ENCODE measurements around the gene PRSS36.
"Not testable (repeated sequence)": the region's sequence is repeated elsewhere in the genome, so short reads cannot be mapped to it uniquely, and the experiment has no call there.

PRSS36 gene

DNA sequence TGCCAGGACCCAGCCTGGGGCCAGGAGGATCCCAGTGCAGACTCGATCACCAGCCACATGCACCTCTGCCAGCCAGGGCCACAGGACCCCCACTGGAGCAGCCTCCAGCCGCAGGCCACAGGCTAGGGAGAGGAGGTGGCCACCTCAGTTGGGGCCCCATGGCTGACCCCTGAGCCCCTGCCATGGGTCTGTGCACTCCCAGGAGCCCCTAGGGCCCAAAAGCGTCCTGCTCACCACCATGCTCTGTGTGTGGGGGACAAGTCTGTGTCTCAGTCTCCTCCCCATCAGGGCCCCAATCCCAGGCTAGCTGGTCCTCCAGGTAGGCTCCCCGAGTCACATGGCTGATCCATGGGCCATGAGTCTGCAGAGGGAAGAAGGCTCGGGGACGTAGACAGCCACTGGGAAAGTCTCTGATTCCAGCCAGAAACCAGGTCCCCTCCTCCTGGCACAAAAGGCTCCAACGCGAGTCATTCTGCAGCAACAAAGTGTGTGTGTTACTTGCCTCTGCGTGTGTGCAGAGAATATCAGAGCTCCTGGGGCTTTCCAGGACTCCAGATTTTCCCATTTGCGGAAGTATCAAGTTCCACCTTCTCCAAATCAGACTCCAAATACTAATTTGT lies 8.3 kb downstream of the PRSS36 start:
- no peak for FAIRE-seq

DNA sequence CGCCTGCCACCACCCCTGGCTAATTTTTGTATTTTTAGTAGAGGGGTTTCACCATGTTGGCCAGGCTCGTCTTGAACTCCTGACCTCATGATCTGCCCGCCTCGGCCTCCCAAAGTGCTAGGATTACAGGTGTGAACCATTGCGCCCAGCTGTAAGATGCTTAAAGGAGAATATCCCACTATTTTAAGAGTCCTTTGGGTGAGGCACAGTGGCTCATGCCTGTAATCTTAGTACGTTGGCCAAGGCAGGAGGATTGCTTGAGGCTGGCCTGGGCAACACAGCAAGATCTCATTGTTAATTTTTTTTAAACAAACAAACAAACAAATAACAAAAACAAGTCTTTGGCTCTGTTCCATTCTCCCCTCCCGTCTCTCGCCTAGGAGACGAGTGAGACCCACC lies 8.8 kb downstream of the PRSS36 start:
- FAIRE-seq: not testable (repeated sequence)

- FAIRE-seq: no peak
Observed at GRCh38 chr16:31138621-31139578, 11.0 kb downstream of the PRSS36 start.

GRCh38 chr16:31136822-31137499 lies 12.9 kb downstream of the PRSS36 start:
- not testable (repeated sequence) for FAIRE-seq

DNA sequence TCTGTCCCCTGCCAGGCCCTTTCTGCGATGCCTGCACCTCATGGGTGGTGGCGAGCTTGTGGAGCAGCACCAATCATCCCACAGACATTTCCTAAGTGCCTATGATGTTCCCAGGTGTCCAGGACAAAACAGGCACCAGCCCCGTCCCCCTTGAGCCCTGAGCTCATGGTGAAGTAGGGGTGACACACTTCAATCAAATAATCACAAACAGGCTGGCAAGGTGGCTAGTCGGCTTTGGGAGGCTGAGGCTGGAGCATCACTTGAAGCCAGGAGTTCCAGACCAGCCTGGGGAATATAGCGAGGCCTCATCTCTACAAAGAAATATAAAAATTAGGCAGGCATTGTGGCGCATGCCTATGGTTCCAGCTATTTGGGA lies 13.6 kb downstream of the PRSS36 start:
- FAIRE-seq: no peak

- FAIRE-seq: no peak
Observed at GRCh38 chr16:31135535-31136286, 14.2 kb downstream of the PRSS36 start, which contains the start of gene PRSS8. TSS of gene PRSS8 (minus strand) at chr16:31135727. CDS start at chr16:31135498, 229 bp downstream.

DNA sequence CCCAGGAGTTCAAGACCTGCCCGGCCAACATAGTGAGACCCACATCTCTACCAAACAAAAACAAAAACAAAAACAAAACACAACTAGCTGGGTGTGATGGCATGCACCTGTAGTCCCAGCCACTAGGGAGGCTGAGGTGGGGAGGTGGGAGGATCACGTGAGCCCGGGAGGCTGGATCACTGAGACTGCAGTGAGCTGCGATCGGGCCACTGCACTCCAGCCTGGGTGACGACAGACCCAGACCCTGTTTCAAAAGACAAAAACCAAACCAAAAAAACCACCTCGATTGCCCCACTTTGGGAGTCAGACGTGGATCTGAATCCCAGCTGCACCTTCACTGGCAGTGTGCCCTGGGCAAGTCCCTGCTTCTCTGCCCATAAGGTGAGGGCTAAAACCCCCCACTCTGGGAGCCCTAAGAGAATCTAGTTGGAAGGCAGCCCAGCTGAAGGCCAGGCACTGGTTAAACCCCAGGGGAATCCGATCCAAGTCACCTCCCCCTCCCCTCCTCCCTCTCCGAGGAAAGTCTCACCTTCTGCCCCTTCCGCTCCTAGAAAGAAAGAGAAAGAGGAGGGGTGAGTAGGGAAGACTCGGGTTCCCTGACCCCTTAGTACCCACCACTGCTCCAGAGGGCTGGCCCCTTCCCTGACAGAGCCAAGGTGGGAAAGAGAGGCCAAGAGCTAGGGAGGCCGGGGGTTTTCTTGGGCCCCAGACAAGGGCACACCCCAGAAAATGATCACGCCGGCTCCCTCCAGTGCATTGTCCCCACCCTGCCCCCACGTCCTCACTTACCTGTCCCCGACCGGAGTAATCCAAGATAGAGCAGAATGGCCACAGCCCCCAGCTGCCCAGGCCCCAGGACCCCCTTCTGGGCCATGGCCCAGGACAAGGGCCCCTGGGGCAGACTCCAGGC lies 15.0 kb downstream of the PRSS36 start:
- no peak for FAIRE-seq

- no peak for FAIRE-seq
Observed at GRCh38 chr16:31134091-31134571, 15.7 kb downstream of the PRSS36 start.

- FAIRE-seq: no peak
Observed at GRCh38 chr16:31133046-31133501, 16.8 kb downstream of the PRSS36 start.

DNA sequence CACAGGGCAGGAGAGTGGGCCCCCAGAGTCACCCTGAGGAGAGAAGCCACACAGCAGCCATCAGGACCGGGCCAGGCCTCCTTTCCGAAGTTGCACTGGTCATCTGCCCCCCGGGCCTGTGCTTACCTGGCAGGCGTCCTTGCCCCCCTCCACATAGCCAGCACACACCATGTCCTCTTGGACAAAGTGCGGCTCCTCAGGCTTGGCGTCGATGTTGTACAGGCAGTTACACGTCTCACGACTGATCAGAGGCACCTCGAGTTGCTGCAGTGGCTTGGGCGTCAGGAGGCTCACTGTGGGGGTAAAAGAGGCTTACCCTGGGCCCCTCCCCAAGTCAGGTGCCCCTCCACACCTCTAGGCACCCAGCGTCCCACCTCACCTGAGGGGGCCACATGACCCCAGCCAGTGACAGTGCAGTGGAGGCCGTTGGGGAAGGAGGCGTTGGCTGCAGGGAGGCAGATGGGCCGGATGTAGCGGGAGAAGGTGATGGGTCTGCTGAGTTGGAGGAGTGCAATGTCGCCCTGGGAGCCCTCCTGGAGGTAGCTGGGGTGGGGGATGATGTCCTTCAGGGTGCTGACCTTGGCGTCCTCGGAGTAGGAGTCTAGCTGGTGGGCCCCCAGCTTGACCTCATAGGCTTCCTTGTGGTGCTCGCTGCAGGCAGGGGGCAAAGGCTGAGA lies 17.4 kb downstream of the PRSS36 start:
- FAIRE-seq: no peak

GRCh38 chr16:31131841-31132271 lies 18.0 kb downstream of the PRSS36 start:
- no peak for FAIRE-seq

GRCh38 chr16:31131416-31131815 lies 18.4 kb downstream of the PRSS36 start:
- FAIRE-seq: no peak

GRCh38 chr16:31130899-31131298 lies 19.0 kb downstream of the PRSS36 start:
- no peak for FAIRE-seq

- FAIRE-seq: no peak
Observed at GRCh38 chr16:31130336-31130891, 19.5 kb downstream of the PRSS36 start.

DNA sequence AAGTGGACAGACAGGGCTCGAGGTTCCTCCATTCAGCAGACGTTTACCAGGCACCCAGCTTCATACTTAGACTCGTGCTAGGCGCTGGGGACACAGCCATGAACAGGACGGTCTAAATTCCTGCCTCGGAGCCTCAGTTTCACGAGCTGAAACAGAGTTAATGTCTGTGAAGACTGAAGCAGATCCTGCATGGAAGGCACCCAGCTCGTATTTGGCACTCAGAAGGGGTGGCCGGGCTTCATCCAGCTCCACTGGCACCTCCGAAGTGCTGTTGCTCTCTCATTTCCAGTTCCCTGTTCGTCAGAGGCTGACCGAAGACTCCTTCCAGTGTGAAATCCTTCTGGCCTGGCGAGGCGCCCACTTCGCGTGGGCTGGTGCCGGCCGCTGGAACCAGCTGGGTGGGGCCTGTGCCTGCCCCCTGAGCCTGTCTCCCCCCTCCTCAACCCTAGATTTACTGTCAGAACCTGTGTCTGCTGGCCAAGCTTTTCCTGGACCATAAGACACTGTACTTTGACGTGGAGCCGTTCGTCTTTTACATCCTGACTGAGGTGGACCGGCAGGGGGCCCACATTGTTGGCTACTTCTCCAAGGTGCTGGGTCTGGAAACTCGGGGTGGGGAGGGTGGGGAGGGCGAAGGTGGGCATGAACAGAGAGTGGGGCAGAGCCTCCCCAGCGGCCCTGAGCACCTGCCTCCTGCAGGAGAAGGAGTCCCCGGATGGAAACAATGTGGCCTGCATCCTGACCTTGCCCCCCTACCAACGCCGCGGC lies 20.1 kb downstream of the PRSS36 start:
- no peak for FAIRE-seq

DNA sequence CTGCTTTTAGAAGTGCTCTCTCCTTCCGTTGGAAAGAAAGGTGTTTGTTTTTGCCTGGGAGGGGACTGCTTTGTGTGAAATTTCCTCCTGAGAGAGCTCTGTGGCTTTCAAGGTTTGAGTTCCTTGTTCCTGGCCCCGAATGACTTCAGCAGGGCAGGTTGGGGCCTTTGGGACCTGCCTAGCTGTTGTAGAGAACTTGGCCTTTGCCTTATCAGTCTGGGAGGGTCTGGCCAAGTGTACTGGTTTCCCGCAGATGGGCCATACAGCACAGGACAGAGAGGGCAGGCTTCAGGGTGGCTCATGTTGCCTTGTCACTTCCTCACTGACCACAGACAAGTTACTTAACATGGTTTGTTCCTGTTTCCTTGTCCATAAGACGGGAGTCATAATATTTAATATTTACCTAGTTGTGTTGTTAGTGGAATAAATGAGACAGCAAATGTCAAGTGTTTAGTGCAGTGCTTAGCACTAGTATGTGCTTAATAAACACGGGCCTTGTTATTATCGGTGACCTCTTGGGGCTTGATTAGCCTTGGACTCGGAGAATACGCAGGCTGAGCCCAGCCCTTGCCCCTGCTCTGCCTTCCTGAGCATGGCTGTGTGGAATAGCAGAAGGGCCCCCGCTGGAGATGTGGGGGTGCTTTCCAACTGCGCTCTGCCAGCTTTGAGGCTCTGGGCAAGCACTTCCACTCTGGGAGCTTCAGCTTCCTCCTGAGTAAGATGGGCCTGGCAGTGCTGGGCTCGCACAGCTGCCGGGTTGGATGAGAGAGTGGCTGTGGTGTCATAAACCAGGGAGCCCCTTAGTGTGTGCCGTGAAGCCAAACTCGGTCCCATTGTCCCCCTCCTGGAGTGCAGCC lies 20.9 kb downstream of the PRSS36 start:
- FAIRE-seq: no peak

GRCh38 chr16:31127182-31127581 lies 22.7 kb downstream of the PRSS36 start:
- FAIRE-seq: no peak

- FAIRE-seq: no peak
Observed at GRCh38 chr16:31125844-31126243, 24.0 kb downstream of the PRSS36 start.

DNA sequence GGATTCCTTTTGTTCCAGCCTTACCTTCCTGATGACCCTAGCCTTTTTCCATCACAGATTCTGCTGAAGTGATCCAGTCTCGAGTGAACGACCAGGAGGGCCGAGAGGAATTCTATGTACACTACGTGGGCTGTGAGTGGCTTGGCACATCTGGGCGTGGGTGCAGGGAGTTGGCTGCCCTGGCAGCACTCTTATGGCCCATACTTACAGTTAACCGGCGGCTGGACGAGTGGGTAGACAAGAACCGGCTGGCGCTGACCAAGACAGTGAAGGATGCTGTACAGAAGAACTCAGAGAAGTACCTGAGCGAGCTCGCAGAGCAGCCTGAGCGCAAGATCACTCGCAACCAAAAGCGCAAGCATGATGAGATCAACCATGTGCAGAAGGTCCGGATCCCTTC lies 29.7 kb downstream of the PRSS36 start:
- no peak for FAIRE-seq

Measured in TTC549 (cell line).